ENCODE results near the gene ARHGEF19.
"Not testable (repeated sequence)": the region's sequence is repeated elsewhere in the genome, so short reads cannot be mapped to it uniquely, and the experiment has no call there.

Gene ARHGEF19

DNA sequence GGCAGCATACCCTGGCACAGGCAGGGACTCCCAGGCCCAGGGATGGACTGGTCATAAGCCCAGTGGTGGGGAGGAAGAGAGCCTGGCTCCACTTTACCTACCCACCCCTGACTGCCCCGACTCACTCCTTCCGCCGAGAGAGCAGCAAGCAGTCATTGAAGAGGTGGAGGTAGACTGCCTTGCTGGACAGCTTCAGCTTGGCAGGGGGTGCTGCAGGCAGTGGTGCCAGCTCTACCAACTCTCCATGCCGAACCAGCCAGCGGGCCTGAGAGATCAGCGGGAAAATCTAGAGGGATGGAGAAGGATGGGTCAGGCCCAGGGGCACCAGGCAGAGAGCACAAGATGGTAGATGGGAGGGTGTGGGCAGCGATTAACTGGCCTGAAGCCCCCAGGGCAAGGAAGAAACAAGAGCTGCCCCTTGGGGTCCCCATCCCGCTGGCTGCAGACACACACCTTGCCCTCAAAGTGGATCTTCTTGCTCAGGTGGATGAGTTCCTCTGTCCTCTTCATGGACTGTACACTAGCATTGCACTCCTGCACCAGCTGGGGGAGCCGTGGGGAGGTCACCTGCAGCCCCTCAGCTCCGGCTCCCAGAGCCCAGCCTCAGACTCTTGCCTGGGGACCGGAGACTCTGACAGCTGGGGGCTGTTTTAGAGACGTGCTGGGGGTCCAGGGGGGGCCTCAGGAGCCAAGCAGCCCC, 7.7 kb downstream of the ARHGEF19 start:
- no peak for DNase-seq (ENCODE audit: low spot score)

DNA sequence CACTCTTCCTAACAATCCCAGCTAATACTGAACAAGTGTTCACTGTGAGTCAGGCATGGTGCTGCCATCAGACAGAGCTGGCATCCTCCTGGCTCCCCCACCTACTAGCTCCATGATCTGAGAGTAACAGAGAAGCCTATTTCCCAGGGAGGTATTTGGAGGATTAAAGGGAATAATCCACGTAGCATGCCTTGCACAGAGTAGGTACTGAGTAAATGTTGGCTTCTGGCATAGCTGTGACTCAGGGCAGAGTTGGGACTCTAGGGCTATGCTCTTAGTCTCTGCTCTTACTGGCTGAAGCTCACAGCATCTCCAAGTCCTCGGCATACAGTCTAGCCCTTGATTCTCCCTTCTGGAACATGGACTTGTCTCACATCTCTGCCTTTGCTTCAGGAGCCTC, 8.2 kb downstream of the ARHGEF19 start:
- no peak for DNase-seq (ENCODE audit: low spot score)

DNA sequence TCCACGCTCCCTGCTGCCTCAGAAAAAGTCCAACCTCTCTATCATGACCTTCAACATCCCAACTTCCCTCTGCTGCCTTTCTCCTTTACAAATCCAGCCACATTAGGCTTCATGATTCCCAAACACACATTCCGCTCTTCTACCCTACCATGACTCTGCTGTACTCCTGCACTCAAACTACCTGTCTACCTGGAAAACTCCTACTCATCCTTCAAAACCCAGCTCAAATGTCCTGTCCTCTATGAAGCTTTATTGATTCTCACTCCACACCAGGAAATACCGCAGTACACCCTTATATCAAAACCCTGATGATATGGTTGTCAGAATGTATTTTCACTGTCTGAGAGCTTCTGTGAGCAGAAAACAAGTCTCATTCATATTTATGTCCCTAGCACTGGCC, 8.9 kb downstream of the ARHGEF19 start:
- DNase-seq (ENCODE audit: low spot score) = no peak

DNA sequence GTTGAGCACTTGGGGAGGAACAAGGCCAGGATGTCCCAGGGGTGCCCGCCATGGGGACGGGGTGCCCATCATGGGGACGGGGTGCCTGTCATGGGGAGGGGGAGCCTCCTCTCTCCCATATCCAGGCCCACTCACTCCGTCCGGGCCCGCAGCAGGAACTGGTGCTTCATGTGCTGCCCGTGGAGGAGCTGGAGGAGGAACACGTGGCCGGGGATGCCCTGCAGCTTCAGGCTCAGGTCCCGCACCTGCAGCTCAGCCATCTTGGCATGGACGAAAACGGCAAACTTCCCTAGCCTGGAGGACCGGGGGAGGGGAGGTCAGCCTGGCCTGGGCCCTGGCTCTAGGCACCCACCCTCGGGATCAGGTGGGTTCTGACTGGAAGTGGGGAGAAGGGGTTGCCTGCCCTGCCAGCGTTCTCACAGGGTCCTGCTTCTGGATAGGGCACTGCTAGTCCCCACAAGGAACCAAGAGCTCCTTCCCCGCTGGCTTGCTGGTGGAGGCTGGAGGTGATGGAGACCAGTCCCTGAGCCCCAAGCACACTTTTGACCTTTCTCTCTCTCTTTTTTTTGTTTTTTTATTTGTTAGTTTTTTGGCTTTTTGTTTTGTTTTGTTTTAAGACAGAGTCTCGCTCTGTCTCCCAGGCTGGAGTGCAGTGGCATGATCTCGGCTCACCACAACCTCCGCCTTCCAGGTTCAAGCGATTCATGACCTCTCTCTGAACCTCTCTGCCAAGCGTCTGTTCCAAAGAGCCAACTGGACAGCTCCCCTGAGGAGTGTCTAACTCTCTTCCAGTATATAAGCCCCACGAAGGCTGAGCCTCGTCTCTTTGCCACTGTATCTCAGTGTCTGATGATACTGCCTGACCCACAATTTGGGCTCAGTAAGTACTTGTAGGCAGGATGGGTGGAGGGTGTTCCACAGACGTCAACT, 9.9 kb downstream of the ARHGEF19 start:
- no peak for DNase-seq (ENCODE audit: low spot score)

DNA sequence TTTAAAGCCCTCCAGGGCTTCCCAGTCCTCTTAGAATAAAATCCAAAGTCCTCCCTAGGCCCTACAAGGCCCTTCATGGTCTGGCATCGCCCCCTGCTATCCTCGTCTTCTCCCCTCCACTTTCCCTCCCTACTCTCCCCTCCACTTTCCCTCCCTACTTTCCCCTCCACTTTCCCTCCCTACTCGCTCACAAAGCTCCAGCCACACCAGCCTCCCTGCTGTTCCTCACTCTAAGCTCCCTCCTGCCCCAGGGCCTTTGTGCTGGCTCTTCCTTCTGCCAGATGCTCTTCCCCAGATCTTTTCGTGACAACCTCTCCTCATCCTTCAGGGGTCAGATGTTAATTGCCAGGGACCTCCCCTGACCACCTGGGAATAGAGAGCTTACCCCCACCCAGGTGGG, 12.8 kb downstream of the ARHGEF19 start:
- DNase-seq (ENCODE audit: low spot score) = no peak

DNA sequence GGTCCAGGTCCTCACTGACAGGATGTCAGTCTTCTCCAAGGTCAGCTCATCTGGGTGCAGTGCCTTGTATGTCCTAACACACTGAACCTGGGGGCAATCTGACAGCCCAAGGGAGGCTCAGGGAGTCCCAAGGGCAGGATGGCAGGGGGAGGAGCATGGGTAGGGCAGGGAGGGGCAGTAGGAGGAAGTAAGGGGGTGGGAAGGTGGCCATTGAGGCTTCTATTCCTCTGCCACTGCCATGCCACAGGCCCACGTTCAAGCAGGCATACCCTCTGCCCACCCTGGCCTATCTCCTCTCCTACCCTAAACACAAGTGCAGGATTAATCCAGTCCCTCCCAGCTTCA, 13.3 kb downstream of the ARHGEF19 start:
- no peak for DNase-seq (ENCODE audit: low spot score)

DNA sequence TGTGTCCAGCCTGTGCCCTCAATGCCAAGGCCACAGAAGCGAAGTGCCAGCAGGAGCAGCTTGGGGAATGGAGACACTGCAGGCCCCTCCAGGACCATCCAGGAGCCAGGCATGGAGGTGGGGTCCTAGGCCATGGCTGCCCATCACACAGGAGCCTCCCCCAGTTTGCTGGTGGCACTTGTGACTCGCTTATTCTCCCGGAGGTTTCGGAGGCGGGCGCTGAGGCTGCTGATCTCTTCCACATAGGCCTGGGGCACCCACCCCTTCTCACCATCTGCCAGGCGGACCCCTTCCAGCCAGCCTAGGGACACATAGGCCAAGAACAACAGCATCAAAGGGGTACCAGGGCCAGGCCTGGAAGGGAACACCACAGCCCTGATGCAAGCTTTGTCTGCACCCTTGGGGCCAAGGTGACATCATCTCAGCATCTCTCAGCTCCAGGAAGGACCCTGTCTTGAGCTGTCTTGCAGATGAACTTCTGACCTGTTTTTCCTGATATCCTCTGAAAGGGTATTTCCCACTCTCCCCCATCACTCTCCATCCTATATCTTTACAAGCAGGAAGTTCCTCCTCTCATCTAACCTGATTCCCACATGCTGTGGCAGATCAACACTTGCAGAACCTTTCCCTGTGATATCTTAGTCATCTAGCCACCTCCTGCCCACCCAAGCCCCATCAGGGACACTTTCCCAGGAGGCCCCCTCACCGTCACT, 13.9 kb downstream of the ARHGEF19 start:
- DNase-seq (ENCODE audit: low spot score) = no peak

DNA sequence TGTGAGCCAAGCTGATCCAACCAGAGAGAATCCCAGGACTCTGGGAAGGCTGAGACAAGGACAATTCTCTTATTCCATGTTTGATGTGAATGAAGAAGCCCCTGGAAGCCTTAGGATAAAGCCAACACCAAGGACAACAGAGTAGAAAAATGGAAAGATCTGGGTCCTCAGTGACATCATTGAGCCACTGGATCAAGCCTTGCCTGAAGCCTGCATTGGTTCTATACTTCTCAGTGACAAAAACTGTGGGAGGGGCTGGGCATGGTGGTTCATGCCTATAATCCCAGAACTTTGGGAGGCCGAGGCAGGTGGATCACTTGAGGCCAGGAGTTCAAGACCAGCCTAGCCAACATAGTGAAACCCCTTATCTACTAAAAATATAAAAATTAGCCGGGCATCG, 15.6 kb downstream of the ARHGEF19 start:
- DNase-seq (ENCODE audit: low spot score) = no peak

DNA sequence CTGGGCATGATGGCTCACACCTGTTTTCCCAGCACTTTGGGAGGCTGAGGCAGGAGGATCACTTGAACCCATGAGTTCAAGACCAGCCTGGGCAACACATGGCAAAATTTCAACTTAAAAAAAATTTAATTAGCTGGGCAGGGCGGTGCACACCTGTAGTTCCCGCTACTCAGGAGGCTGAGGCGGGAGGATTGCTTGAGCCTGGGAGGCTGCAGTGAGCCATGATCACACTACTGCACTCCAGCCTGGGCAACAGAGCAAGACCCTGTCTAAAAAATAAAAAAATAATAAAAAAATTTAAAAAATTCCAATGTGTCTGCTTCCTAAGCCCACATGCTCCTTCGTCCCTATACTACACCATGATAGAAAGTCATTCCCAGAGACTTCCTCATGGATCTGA, 16.3 kb downstream of the ARHGEF19 start:
- DNase-seq (ENCODE audit: low spot score) = not testable (repeated sequence)

DNA sequence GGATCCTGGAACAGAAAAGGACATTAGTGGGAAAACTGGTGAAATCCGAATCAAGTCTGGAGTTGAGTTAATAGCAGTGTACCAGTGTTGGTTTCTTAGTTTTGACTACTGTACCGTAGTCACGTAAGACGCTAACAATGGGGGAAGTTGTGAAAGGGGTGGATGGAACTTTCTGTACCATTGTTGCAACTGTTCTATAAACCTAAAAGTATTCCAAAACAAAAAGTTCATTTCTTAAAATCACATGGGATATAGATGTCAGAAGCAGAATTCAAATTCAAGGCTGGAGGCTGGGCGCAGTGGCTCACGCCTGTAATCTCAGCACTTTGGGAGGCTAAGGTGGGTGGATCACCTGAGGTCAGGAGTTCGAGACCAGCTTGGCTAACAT, 16.9 kb downstream of the ARHGEF19 start:
- DNase-seq (ENCODE audit: low spot score) = no peak

DNA sequence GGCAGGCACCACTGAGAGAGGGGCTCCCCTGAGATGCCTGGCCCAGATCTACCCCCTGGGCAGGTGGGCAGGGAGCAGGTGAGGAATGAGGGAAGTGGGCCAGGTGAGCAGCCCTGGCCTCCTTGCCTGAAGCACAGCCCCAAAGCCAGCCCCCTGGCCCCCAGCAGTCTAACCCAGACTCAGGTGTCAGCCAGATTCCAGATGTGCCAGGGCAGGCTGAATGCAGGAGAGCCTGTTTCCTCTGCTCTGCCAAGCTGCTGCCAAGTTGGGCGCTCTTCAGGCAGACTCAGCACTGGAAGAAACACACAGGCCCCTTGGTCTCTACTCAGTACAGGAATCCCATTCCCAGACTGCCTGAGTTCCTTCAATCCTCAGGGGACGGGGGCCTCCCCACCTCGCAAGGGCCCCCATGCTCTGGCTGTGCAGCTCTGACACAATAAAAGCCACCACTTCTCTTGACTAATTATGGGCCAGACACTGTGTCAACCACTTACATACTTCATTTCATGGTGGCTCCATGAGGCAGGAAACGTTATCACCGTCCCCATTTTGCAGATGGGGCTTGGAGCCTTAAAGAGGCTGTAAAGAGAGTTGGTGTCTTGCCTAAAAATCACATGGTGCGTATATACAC, 20.4 kb downstream of the ARHGEF19 start:
- no peak for DNase-seq (ENCODE audit: low spot score)

DNA sequence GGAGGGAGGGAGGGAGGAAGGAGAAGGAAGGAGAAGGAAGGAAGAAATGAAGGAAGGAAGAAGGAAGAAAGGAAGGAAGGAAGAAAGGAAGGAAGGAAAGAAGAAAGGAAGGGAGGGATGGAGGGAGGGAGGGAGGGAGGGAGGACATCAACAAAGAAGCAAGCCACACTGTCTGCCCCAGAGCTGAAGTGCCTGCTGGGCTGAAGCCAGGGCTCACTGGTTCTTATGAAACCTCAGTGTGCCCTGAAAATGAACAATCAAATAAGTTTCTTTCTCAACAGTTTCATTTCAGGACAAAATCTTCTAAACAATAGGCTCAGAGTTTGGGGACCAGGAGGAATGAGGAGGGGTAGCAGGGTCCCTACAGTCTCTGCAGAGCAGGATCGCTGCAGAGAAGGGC, 21.1 kb downstream of the ARHGEF19 start:
- no peak for DNase-seq (ENCODE audit: low spot score)

DNA sequence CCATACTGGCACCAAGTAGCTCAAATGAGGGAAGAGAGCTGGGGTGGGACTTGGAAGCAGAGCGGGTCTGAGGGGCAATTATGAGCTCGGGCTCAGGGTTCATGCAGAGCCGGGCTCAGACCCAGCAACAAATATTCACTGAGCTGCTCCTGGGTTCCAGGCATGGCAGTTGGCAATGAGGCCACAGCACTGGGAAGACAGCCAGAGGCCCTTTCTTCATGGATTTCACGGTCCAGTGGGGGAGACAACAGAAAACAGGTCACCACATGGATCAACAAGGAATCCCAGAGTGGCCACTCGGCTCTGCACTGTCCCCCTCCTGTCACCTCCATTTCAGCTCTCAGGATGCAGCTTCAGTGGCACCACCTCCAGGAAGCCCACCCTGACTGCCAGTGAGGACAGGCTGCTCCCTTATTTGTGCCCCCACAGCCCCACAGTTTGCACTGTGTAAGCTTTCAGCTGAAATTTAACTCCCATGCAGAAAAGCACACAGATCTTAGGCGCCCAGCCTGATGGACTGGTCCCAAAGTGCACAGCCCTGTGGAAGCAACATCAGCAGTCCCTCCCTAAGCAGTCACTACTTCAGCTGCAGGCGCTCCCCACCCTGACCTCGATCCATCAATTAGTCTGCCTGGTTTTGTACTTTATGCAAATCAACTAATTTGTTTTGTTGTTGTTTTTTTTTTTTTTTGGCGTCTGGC, 22.4 kb downstream of the ARHGEF19 start:
- DNase-seq (ENCODE audit: low spot score) = no peak

DNA sequence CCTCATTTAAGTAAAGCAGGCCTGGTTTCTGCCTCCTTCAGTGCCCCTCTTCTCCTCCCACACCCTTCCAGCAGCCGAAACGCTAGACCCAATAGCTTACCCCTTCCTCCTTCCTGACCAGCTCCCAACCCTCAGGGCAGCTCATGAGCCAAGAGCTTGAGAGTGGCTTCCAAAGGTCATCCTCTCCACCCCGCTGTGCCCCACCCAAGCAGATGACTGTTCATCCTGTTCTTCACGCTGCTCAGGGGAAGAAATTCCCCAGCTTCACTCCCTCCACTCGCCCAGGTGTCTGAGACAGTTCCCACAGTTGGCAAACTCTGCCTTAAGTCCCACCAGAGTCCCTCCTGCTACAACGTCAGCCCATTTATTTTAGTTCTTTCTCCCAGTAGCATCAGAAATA, 23.4 kb downstream of the ARHGEF19 start:
- no peak for DNase-seq (ENCODE audit: low spot score)

DNA sequence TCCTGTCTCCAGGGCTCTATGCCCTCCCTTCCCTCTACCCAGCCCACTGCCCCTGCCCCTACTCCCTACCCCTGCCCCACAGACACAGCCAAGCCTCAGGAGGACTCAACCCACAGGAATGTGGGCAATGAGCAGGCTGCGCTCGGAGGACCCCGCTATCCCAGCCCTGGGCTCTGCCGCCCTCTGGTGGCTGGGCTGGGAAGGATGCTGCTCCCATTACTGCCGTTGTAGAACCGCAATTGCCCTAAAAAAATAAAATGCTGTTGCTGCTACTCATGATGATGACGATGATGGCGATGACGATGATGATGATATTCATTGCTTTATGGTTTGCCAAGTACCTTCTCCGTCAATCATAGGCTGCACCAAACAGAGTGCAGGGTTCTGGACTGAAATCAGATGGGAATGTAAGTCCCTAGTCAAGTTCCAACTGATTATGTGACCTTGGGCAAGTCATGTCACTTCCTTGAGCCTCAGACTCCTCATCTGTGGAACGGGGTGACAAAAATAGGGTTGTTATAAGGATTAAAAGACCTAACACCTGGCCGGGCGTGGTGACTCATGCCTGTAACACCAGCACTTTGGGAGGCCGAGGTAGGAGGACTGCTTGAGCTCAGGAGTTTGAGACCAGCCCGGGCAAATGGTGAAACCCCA, 24.6 kb downstream of the ARHGEF19 start:
- DNase-seq (ENCODE audit: low spot score) = peak; percentile 74

DNA sequence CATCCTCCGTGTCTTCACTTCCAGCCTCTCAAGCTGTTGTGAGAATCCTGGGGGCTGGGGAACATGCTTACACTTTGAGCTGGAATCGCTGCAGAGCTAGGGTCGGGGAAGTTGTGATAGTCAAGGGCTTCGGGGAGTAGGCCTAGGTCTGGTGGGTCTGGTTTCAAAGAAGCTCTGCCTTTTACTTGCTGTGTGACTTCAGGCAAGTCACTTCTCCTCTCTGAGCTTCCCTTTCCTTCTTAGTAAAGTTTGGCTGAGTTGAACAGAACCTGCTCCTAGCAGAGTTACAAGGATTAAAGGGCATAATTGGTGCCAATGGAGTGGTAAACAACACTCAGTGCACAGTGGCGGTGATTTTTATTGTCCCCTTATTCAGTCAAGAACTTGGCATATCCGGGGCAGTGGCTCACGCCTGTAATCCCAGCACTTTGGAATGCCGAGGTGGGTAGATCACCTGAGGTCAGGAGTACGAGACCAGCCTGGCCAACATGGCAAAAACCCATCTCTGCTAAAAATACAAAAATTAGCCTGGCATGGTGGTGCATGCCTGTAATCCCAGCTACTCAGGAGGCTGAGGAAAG, 25.7 kb downstream of the ARHGEF19 start:
- no peak for DNase-seq (ENCODE audit: low spot score)

DNA sequence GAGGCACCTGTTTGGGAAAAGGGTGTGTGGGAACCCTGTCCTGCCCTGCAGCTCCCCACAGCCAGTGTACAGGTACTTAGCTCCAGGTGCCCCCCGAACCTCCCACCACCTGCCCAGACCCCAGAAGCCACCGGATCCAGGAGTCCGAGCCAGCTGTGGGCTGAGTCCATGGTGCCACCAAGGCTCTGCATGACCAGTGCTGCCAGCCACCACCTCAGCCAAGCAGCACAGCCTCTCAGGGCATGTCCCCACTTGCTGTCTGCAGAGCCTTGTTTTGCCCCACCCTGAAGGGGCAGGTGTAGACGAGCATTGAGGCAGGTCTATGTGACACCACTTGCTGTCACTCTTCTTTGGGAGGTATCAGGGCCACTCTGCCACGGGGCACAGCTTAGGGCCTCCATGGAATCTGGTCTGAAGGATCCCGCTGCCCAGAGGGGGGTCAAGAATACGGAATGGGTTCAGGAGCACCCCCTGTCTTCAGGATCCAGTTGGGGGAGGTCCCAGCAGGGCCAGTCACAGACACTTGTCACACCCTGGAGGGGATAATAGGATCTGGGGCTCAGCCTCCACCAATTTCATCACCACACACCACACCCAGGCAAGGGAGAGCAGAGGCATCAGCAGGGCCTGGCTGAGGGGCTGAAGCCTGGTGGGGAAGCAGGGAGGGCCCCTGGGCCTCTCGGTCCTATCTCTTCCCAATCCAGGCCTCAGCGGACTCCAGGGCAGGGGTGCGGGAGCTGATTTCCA, 27.7 kb downstream of the ARHGEF19 start:
- DNase-seq (ENCODE audit: low spot score) = no peak

DNA sequence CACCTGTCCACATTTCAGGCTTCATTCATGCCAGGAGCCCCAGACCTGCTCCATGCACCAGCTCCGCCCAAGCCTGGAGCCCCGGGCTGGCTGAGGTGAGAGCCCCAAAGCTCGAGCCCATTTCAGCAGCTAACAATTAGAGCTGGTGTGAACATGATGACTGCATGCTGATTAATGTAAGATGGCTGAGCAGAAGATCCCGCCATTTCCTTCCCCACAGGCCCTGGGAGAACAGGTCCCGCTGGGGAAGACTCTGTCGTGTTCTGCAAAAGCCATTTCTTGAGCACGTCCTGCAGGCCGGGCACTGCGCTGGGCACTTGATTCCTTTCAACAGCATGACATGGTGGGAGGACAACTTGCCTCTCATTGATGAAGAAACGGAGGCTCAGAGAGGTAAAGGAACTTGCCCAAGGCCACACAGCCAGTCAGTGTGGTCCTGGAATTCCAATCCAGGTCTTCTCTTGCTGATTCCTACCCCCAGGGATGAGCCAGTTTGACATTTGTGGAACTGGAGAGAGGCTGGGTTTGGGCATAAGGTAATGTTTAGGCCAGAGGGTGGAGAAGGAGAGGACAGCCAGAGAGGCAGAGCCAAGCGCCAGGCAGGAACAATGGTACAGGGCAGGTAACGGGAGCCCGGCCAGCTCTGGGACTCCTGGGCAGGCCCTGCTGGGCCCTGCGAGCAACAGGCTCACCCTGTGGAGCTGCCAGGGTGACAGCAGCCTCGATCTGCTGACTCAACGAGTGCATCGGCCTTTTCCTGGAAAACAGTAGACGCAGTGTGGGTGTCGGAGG, 28.5 kb downstream of the ARHGEF19 start:
- DNase-seq (ENCODE audit: low spot score) = no peak

DNA sequence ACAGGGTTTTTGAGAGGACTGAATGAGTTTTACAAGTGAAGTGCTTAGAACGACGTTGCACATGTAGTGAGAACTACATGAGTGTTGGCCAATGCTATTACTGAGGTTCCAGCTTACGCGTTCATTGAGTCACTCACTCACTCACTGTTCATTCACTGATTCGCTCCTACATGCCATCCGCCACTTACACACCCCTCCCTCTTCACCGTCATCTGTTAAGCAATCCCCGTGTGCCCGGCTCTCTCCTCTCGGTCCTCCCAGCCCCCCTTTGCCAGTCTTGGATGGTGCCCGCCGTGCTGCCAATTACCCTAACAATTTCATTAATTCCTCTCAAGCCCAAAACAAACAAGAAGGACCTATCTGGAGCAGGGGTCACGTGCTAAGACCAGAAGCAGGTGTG, 29.3 kb downstream of the ARHGEF19 start:
- DNase-seq (ENCODE audit: low spot score) = no peak
